ENCODE results near the gene RILPL1.

GRCh38 chr12:123450636-123451035, 82.9 kb downstream of the RILPL1 start:
- TF ChIP-seq CTCF (IDR thresholded peaks at IDR 0.05) (no peak), POLR2AphosphoS5 (IDR thresholded peaks at IDR 0.05) (no peak), EP300 (IDR thresholded peaks at IDR 0.05) (no peak), POLR2A (IDR thresholded peaks at IDR 0.05) (no peak)

Measured in gastroesophageal sphincter (tissue), 3 donors.